ENCODE data around the gene LCN2.

DNA sequence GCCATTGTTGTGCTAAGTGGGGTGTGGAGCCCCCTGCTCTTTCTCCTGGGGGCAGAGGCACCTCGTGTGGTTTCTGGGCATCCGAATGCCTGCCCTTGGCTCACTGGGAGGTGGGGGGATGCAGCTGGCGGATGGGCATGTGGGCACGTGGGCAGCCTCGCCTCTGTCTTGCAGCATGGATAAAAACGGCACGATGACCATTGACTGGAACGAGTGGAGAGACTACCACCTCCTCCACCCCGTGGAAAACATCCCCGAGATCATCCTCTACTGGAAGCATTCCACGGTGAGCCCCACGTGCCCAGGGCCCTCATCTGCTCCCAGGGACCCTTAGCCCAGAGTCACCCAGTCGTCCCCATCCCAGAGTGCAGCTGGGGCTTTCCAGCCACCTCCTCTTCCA lies 47.1 kb upstream of the LCN2 start:
- TF ChIP-seq, protein P1, sequence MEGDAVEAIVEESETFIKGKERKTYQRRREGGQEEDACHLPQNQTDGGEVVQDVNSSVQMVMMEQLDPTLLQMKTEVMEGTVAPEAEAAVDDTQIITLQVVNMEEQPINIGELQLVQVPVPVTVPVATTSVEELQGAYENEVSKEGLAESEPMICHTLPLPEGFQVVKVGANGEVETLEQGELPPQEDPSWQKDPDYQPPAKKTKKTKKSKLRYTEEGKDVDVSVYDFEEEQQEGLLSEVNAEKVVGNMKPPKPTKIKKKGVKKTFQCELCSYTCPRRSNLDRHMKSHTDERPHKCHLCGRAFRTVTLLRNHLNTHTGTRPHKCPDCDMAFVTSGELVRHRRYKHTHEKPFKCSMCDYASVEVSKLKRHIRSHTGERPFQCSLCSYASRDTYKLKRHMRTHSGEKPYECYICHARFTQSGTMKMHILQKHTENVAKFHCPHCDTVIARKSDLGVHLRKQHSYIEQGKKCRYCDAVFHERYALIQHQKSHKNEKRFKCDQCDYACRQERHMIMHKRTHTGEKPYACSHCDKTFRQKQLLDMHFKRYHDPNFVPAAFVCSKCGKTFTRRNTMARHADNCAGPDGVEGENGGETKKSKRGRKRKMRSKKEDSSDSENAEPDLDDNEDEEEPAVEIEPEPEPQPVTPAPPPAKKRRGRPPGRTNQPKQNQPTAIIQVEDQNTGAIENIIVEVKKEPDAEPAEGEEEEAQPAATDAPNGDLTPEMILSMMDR (IDR thresholded peaks at IDR 0.05) = no peak
- TF ChIP-seq POLR2AphosphoS5 (IDR thresholded peaks at IDR 0.05; ENCODE audit: low read depth, low read length) = no peak
- TF ChIP-seq, protein P2, sequence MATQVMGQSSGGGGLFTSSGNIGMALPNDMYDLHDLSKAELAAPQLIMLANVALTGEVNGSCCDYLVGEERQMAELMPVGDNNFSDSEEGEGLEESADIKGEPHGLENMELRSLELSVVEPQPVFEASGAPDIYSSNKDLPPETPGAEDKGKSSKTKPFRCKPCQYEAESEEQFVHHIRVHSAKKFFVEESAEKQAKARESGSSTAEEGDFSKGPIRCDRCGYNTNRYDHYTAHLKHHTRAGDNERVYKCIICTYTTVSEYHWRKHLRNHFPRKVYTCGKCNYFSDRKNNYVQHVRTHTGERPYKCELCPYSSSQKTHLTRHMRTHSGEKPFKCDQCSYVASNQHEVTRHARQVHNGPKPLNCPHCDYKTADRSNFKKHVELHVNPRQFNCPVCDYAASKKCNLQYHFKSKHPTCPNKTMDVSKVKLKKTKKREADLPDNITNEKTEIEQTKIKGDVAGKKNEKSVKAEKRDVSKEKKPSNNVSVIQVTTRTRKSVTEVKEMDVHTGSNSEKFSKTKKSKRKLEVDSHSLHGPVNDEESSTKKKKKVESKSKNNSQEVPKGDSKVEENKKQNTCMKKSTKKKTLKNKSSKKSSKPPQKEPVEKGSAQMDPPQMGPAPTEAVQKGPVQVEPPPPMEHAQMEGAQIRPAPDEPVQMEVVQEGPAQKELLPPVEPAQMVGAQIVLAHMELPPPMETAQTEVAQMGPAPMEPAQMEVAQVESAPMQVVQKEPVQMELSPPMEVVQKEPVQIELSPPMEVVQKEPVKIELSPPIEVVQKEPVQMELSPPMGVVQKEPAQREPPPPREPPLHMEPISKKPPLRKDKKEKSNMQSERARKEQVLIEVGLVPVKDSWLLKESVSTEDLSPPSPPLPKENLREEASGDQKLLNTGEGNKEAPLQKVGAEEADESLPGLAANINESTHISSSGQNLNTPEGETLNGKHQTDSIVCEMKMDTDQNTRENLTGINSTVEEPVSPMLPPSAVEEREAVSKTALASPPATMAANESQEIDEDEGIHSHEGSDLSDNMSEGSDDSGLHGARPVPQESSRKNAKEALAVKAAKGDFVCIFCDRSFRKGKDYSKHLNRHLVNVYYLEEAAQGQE (IDR thresholded peaks at IDR 0.05; ENCODE audit: insufficient read depth in 1 of 2, low read depth in 2 of 2, low read length in 1 of 2) = no peak

Measured in Panc1 (cell line).